ENCODE data around the gene ADGRG3. TPM values are rescaled to one million over a fixed set of nuclear protein-coding genes. Genes with fewer than 3 reads are reported as not detected.

The ADGRG3 gene
- polyA plus RNA-seq, 1 donor (not counting 4 experiments of a cell fraction or from before 2014, with no cell fraction given) = not detected

DNA sequence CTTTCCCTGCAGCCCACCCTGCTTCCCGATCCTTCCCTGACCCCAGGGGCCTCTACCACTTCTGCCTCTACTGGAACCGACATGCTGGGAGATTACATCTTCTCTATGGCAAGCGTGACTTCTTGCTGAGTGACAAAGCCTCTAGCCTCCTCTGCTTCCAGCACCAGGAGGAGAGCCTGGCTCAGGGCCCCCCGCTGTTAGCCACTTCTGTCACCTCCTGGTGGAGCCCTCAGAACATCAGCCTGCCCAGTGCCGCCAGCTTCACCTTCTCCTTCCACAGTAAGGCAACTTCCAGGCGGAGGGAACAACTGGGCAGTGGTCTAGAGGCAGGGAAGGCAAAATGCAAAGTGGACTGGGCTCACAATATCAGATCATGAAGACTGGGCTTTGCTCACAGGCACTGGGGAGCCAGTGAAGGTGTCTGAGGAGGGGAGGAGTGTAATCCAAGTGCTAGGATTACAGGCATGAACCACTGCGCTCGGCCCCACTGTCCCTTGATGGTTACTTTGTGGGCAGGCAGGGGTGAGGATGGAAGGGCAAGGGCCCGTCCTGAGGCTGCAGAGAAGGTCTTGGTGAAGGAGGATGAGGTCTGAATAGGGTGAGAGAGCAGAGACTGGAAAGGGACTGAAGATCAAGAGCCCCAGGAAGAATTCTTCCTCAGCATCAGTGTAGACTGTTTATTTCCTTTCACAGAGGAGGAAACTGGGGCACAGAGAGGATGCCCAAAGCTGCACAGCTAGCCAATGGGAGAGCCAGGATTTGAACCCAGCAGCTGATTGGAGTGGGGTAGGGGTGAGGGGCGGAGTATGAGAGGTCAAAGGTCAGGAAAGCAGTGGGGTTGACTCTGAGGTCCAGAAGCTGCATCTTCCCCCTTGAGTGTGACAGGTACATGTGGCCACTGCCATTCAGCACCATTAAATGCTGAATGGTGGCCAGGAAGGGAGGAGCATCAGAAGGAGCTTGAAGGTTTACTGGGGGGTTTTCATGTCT lies 16.5 kb upstream of the ADGRG3 start:
- H4K20me1 ChIP-seq (ENCODE audit: control insufficient read depth, extremely low read depth, insufficient read depth, low read length) = peaks cover 9% of the 10 kb centered on the region
- H3K9me3 ChIP-seq (ENCODE audit: control insufficient read depth, low read depth, low read length) = no peaks in the 10 kb centered on the region
- no peak for DNase-seq (ENCODE audit: low read depth, low spot score)
- no peaks in the 10 kb centered on the region for H3K27me3 ChIP-seq (ENCODE audit: control insufficient read depth, extremely low read depth, insufficient read depth, low read length)
- FAIRE-seq = no peak
- peaks cover 29% of the 10 kb centered on the region for H3K4me1 ChIP-seq (ENCODE audit: control insufficient read depth, extremely low read depth, insufficient read depth, low read length)
- H3K36me3 ChIP-seq (ENCODE audit: control insufficient read depth in 2 of 2, extremely low read depth in 1 of 2, insufficient read depth in 2 of 2, low read length in 2 of 2) = peaks cover 40 to 43% of the 10 kb centered on the region in 2 experiments
- H3K4me3 ChIP-seq (ENCODE audit: control insufficient read depth in 2 of 3, extremely low read depth in 1 of 3, insufficient read depth in 2 of 3, low read depth in 1 of 3, low read length in 3 of 3) = no peak overlapping the region
- peaks cover 4% of the 10 kb centered on the region for H3K9me1 ChIP-seq (ENCODE audit: control insufficient read depth, extremely low read depth, insufficient read depth, low read length)
- dilution Hi-C loops (cut with MboI; ENCODE audit: extremely low pct_ligation_motif_present, low sequenced_read_pairs) = no loop called here
- H3K79me2 ChIP-seq (ENCODE audit: control insufficient read depth, insufficient read depth, low read length) = no peaks in the 10 kb centered on the region
- H3K27ac ChIP-seq (ENCODE audit: control insufficient read depth, insufficient read depth, low read length) = no peak overlapping the region
- H3K4me2 ChIP-seq (ENCODE audit: control insufficient read depth, extremely low read depth, insufficient read depth, low read depth, low read length) = no peak overlapping the region
- no peak overlapping the region for H3K9ac ChIP-seq (ENCODE audit: control insufficient read depth, extremely low read depth, insufficient read depth, low read length)
- no peak for TF ChIP-seq EZH2 (IDR thresholded peaks at IDR 0.05; ENCODE audit: low read length)
- TF ChIP-seq, protein P1, sequence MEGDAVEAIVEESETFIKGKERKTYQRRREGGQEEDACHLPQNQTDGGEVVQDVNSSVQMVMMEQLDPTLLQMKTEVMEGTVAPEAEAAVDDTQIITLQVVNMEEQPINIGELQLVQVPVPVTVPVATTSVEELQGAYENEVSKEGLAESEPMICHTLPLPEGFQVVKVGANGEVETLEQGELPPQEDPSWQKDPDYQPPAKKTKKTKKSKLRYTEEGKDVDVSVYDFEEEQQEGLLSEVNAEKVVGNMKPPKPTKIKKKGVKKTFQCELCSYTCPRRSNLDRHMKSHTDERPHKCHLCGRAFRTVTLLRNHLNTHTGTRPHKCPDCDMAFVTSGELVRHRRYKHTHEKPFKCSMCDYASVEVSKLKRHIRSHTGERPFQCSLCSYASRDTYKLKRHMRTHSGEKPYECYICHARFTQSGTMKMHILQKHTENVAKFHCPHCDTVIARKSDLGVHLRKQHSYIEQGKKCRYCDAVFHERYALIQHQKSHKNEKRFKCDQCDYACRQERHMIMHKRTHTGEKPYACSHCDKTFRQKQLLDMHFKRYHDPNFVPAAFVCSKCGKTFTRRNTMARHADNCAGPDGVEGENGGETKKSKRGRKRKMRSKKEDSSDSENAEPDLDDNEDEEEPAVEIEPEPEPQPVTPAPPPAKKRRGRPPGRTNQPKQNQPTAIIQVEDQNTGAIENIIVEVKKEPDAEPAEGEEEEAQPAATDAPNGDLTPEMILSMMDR (optimal IDR thresholded peaks at IDR 0.05 in 1 of 3, IDR thresholded peaks at IDR 0.05 in 1 of 3, conservative IDR thresholded peaks at IDR 0.05 in 1 of 3; ENCODE audit: extremely low read depth in 1 of 3, insufficient read depth in 2 of 3, low read length in 3 of 3) = no peak
- H2AFZ ChIP-seq (ENCODE audit: control insufficient read depth, low read length) = no peak overlapping the region

DNA sequence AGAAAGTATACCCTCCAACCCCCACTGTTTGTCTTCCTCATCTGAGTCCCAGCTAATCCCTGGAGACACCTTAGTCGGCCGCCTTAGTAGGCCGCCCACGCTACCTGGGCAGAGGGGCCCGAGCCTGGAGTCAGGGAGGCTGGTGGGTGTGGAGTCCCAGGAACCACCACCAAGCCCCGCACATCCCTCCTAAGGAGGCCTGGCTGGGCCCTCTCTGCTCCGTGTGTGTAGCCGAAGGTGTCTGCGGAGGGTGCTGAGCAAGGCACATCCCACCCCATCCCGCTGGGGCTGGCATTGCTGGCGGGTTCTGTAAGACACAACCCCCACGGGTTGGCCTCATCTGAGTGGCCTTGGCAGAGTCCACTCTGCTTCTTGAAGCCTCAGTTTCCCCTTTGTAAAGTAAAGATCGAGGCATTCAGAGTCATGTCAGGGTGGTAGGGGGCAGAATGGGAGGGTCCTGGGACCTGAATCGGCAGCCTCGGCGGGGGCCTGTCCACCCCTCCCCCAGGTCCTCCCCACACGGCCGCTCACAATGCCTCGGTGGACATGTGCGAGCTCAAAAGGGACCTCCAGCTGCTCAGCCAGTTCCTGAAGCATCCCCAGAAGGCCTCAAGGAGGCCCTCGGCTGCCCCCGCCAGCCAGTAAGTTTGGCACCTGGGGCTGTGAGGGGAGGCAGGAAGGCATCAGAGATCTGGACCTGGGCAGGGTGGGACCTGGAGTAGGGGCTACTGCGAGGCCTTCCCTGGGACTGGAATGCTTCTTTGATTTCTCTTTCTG lies 15.2 kb upstream of the ADGRG3 start:
- H3K27me3 ChIP-seq (ENCODE audit: control insufficient read depth, extremely low read depth, insufficient read depth, low read length) = no peaks in the 10 kb centered on the region
- no peaks in the 10 kb centered on the region for H3K9me3 ChIP-seq (ENCODE audit: control insufficient read depth, low read depth, low read length)
- no peak overlapping the region for H2AFZ ChIP-seq (ENCODE audit: control insufficient read depth, low read length)
- no peak for DNase-seq (ENCODE audit: low read depth, low spot score)
- peaks cover 4% of the 10 kb centered on the region for H3K9me1 ChIP-seq (ENCODE audit: control insufficient read depth, extremely low read depth, insufficient read depth, low read length)
- TF ChIP-seq, protein P1 (optimal IDR thresholded peaks at IDR 0.05 in 1 of 3, IDR thresholded peaks at IDR 0.05 in 1 of 3, conservative IDR thresholded peaks at IDR 0.05 in 1 of 3; ENCODE audit: extremely low read depth in 1 of 3, insufficient read depth in 2 of 3, low read length in 3 of 3) = no peak
- no peak for TF ChIP-seq EZH2 (IDR thresholded peaks at IDR 0.05; ENCODE audit: low read length)
- H3K4me3 ChIP-seq (ENCODE audit: control insufficient read depth in 2 of 3, extremely low read depth in 1 of 3, insufficient read depth in 2 of 3, low read depth in 1 of 3, low read length in 3 of 3) = no peak overlapping the region
- dilution Hi-C loops (cut with MboI; ENCODE audit: extremely low pct_ligation_motif_present, low sequenced_read_pairs) = no loop called here
- H3K27ac ChIP-seq (ENCODE audit: control insufficient read depth, insufficient read depth, low read length) = no peak overlapping the region
- no peak overlapping the region for H3K4me2 ChIP-seq (ENCODE audit: control insufficient read depth, extremely low read depth, insufficient read depth, low read depth, low read length)
- H3K79me2 ChIP-seq (ENCODE audit: control insufficient read depth, insufficient read depth, low read length) = no peaks in the 10 kb centered on the region
- no peak overlapping the region for H3K9ac ChIP-seq (ENCODE audit: control insufficient read depth, extremely low read depth, insufficient read depth, low read length)
- FAIRE-seq = no peak
- H3K4me1 ChIP-seq (ENCODE audit: control insufficient read depth, extremely low read depth, insufficient read depth, low read length) = peaks cover 19% of the 10 kb centered on the region
- peaks cover 9% of the 10 kb centered on the region for H4K20me1 ChIP-seq (ENCODE audit: control insufficient read depth, extremely low read depth, insufficient read depth, low read length)
- peaks cover 41 to 44% of the 10 kb centered on the region in 2 experiments for H3K36me3 ChIP-seq (ENCODE audit: control insufficient read depth in 2 of 2, extremely low read depth in 1 of 2, insufficient read depth in 2 of 2, low read length in 2 of 2)
